HepG2 (cell line): ENCODE measurements around the gene TM4SF1. TPM values are rescaled to one million over a fixed set of nuclear protein-coding genes. Genes with fewer than 3 reads are reported as not detected.

Experiments used
- ATAC-seq: fragments of 200-7000 bp; cut with Tn5 transposase; 3 replicates; pipeline ENCODE4 v1.9.1; 2020; ENCODE audit warnings: mild to moderate bottlenecking, moderate library complexity
- Bru-seq: library from RNA; stranded (reverse); fragments of 400-500 nt; gene quantifications from one replicate; lab custom pipeline; 2021; lab: Mats Ljungman, UMichigan
- BruChase-seq, 2 experiments: library from RNA; stranded (reverse); fragments of 400-500 nt; gene quantifications; one replicate each; lab custom pipeline; 2021; lab: Mats Ljungman, UMichigan
- BruUV-seq: library from RNA; stranded (reverse); fragments of 400-500 nt; replicated peaks from 2 replicates; lab custom pipeline; 2021; lab: Mats Ljungman, UMichigan
- CTCF ChIA-PET: fragments of 300-600 bp; formaldehyde crosslinking; extraction: SDS; loops from one replicate; lab custom pipeline; 2021; ENCODE audit warnings: low total read pairs, inconsistent platforms, low intra/inter-chr PET ratio; lab: Yijun Ruan, JAX
- POLR2A ChIA-PET: fragments of 350-600 bp; sonication (Branson Sonifier 250); formaldehyde crosslinking; loops from one replicate; lab custom pipeline; 2020; ENCODE audit warnings: antibody characterized with exemption, inconsistent platforms; lab: Yijun Ruan, JAX
- DNase-seq: peaks from one replicate; pipeline ENCODE4 v3.0.0-alpha.2; 2015; ENCODE audit warnings: low spot score
- FAIRE-seq: peaks from 3 replicates; lab custom pipeline; 2011; peaks lifted over from hg19 to GRCh38; lab: Jason Lieb, UNC
- H2AFZ ChIP-seq: one replicate; pipeline ENCODE4 v1.6.1; 2011; ENCODE audit warnings: low read length, inconsistent platforms
- H3K27ac ChIP-seq: fragments of 300-600 bp; 3 replicates; pipeline ENCODE4 v1.8.0; 2011; ENCODE audit warnings: mixed run types, mild to moderate bottlenecking, mixed read lengths, low read length, inconsistent platforms; ENCODE audit not compliant: insufficient read depth; ENCODE audit errors: extremely low read length
- H3K27me3 ChIP-seq, 2 experiments: fragments of 200-600 bp in 1 of 2; 2 replicates in 1 of 2; 3 replicates in 1 of 2; pipeline versions ENCODE4 v1.6.0 to v1.8.0; 2011; ENCODE audit warnings: low read length in 2 of 2, mild to moderate bottlenecking in 2 of 2, moderate library complexity in 2 of 2, inconsistent platforms in 1 of 2; ENCODE audit not compliant: insufficient read depth in 2 of 2, control insufficient read depth in 1 of 2
- H3K36me3 ChIP-seq, 2 experiments: fragments of 200-600 bp in 1 of 2; replicated peaks in 1 of 2; 2 replicates in 1 of 2; 3 replicates in 1 of 2; pipeline versions ENCODE4 v1.5.1 to v1.8.0; 2011; ENCODE audit warnings: low read length in 2 of 2, inconsistent platforms in 1 of 2; ENCODE audit not compliant: insufficient read depth in 2 of 2, control insufficient read depth in 1 of 2
- H3K4me1 ChIP-seq: 2 replicates; pipeline ENCODE4 v1.5.1; 2012; ENCODE audit warnings: low read length, inconsistent platforms; ENCODE audit not compliant: insufficient read depth
- H3K4me2 ChIP-seq: 2 replicates; pipeline ENCODE4 v1.6.0; 2011; ENCODE audit warnings: low read depth, low read length, inconsistent platforms
- H3K4me3 ChIP-seq, 3 experiments: fragments of 200-600 bp in 1 of 3; sonication (generic), shearing (Covaris generic) in 1 of 3; replicated peaks in 1 of 3; 2 replicates each; pipeline ENCODE4 v1.5.1; 2011 to 2016; ENCODE audit warnings: low read length in 3 of 3, inconsistent platforms in 2 of 3, low read depth in 2 of 3, mild to moderate bottlenecking in 2 of 3, control low read depth in 1 of 3, mixed read lengths in 1 of 3; ENCODE audit not compliant: insufficient read depth in 1 of 3
- H3K79me2 ChIP-seq: one replicate; pipeline ENCODE4 v1.6.1; 2011; ENCODE audit warnings: low read length, inconsistent platforms; ENCODE audit not compliant: insufficient read depth
- H3K9ac ChIP-seq: 2 replicates; pipeline ENCODE4 v1.6.0; 2011; ENCODE audit warnings: mild to moderate bottlenecking, low read depth, low read length, inconsistent platforms; ENCODE audit not compliant: insufficient read depth
- H3K9me3 ChIP-seq: 2 replicates; pipeline ENCODE4 v1.5.1; 2012; ENCODE audit warnings: mild to moderate bottlenecking, low read length
- H4K20me1 ChIP-seq: 2 replicates; pipeline ENCODE4 v1.6.0; 2011; ENCODE audit warnings: inconsistent platforms, mild to moderate bottlenecking, low read length, moderate library complexity; ENCODE audit not compliant: insufficient read depth
- ATF6 ChIP-seq: sonication (generic); formaldehyde crosslinking; conservative IDR thresholded peaks from 2 replicates; pipeline ENCODE4 v1.4.0; 2020; ENCODE audit warnings: missing genetic modification reagents
- CEBPB ChIP-seq: IDR thresholded peaks from 2 replicates; pipeline ENCODE4 v1.6.1; 2011; ENCODE audit warnings: low read depth, low read length, improper control_type of control experiment, borderline replicate concordance
- ETV6 ChIP-seq: sonication (generic); formaldehyde crosslinking; conservative IDR thresholded peaks from 2 replicates; pipeline ENCODE4 v1.4.0; 2020; ENCODE audit warnings: missing genetic modification reagents
- FOXJ3 ChIP-seq: sonication (generic); formaldehyde crosslinking; IDR thresholded peaks from 2 replicates; pipeline ENCODE4 v1.4.0; 2020; ENCODE audit warnings: missing genetic modification reagents, mild to moderate bottlenecking, borderline replicate concordance
- NCOA5 ChIP-seq: sonication (generic); formaldehyde crosslinking; IDR thresholded peaks from 2 replicates; pipeline ENCODE4 v1.4.0; 2020; ENCODE audit warnings: missing genetic modification reagents
- NR2F2 ChIP-seq: IDR thresholded peaks from 2 replicates; pipeline ENCODE4 v1.6.1; 2012; ENCODE audit warnings: low read depth, inconsistent platforms, borderline replicate concordance
- SAFB2 ChIP-seq: sonication (generic); formaldehyde crosslinking; IDR thresholded peaks from 2 replicates; pipeline ENCODE4 v1.5.1; 2020; ENCODE audit warnings: missing genetic modification reagents, low read depth, mild to moderate bottlenecking, borderline replicate concordance
- ZFAT ChIP-seq: sonication (generic); formaldehyde crosslinking; conservative IDR thresholded peaks from 2 replicates; pipeline ENCODE4 v1.8.1; 2023; ENCODE audit warnings: missing genetic modification reagents, inconsistent platforms
- ZNF556 ChIP-seq: sonication (generic); formaldehyde crosslinking; IDR thresholded peaks from 2 replicates; pipeline ENCODE4 v1.4.0; 2020; ENCODE audit warnings: mild to moderate bottlenecking, missing genetic modification reagents, borderline replicate concordance
- WGBS: methylation state at CpG from one replicate; pipeline ENCODE4 v1.1.6; 2017; ENCODE audit warnings: low lambda C conversion rate; 5-methylcytosine and 5-hydroxymethylcytosine counted together
- in situ Hi-C: cut with HindIII; loops from 2 replicates; pipeline ENCODE4 v1.10.0; 2017; ENCODE audit warnings: low pct_unique_long_range_greater_than_20kb; ENCODE audit not compliant: extremely low pct_ligation_motif_present
- intact Hi-C: fragments of 100-400 bp; cut with micrococcal nuclease; formaldehyde crosslinking; loops from one replicate; pipeline ENCODE4 v1.10.0; 2022; ENCODE audit not compliant: unreplicated experiment
- long read RNA-seq, 2 experiments: library from RNA in 1 of 2; library from polyadenylated mRNA in 1 of 2; stranded (forward) in 1 of 2; unstranded in 1 of 2; transcript quantifications; one replicate each; pipeline ENCODE4 v2.0.0, GENCODE V29; 2019 to 2022
- polyA minus RNA-seq, 3 experiments: library from RNA; depleted of rRNA, polyadenylated mRNA; stranded (reverse); fragments of >200 nt; gene quantifications; 2 replicates each; pipeline ENCODE4 v1.2.3, GENCODE V29; 2011; ENCODE audit warnings: low replicate concordance in 1 of 3
- polyA plus RNA-seq, 8 experiments: library from polyadenylated mRNA; depleted of rRNA in 3 of 8; stranded (reverse) in 7 of 8; unstranded in 1 of 8; fragments of >200 nt; fragmentation: Illumina TruSeq in 4 of 8; extraction: Trizol in 4 of 8; gene quantifications; 2 replicates each; pipeline versions ENCODE4 v1.2.1 to v1.2.3, GENCODE V29; 2011 to 2016; ENCODE audit warnings: low read depth in 4 of 8, missing spikeins in 1 of 8, mixed read lengths in 1 of 8; ENCODE audit not compliant: insufficient read depth in 1 of 8
- total RNA-seq, 5 experiments: library from RNA; depleted of rRNA; stranded (reverse); fragments of >200 nt; fragmentation: Illumina TruSeq; extraction: Trizol; gene quantifications; 2 replicates each; pipeline ENCODE4 v1.2.3, GENCODE V29; 2016; ENCODE audit warnings: low read depth in 1 of 5
- TF ChIP-seq, protein P1 (sequence below): sonication (generic); formaldehyde crosslinking; IDR thresholded peaks from 2 replicates; pipeline ENCODE4 v1.8.1; 2022; ENCODE audit warnings: low read depth, mild to moderate bottlenecking, missing genetic modification reagents

Gene TM4SF1
- total RNA-seq (2016; rRNA removed; fragmentation: Illumina TruSeq; extraction: Trizol) (226 and 431 TPM in 2 replicates), polyA plus RNA-seq (2011; rRNA removed) (1,198 and 1,359 TPM in 2 replicates), polyA minus RNA-seq (2011; rRNA and poly(A)+ RNA removed; ENCODE audit: low replicate concordance) (1,057 and 2,299 TPM in 2 replicates), Bru-seq, nascent RNA (percentile 100 among the genes with signal in this experiment), BruChase-seq, experiment 1, labeled RNA remaining after a 6-hour chase (percentile 100 among the genes with signal in this experiment), BruChase-seq, experiment 2, labeled RNA remaining after a 2-hour chase (percentile 99 among the genes with signal in this experiment)
- total RNA-seq (2016; cell fraction: cytosol; rRNA removed; fragmentation: Illumina TruSeq; extraction: Trizol; ENCODE audit: low read depth) = 208 and 219 TPM in 2 replicates
- 231 and 434 TPM in 2 replicates for total RNA-seq (2016; cell fraction: insoluble cytoplasmic fraction; rRNA removed; fragmentation: Illumina TruSeq; extraction: Trizol)
- total RNA-seq (2016; cell fraction: membrane; rRNA removed; fragmentation: Illumina TruSeq; extraction: Trizol) = 245 and 253 TPM in 2 replicates
- total RNA-seq (2016; cell fraction: nucleus; rRNA removed; fragmentation: Illumina TruSeq; extraction: Trizol) = 420 and 443 TPM in 2 replicates
- polyA plus RNA-seq (2011; cell fraction: cytosol; rRNA removed) = 1,424 and 1,669 TPM in 2 replicates
- polyA plus RNA-seq (2011; cell fraction: nucleus; rRNA removed) = 327 and 438 TPM in 2 replicates
- 451 and 486 TPM in 2 replicates for polyA plus RNA-seq (2012)
- 115 and 136 TPM in 2 replicates for polyA plus RNA-seq (2016; cell fraction: cytosol; fragmentation: Illumina TruSeq; extraction: Trizol; ENCODE audit: low read depth)
- polyA plus RNA-seq (2016; cell fraction: insoluble cytoplasmic fraction; fragmentation: Illumina TruSeq; extraction: Trizol; ENCODE audit: low read depth) = 218 and 233 TPM in 2 replicates
- polyA plus RNA-seq (2016; cell fraction: membrane; fragmentation: Illumina TruSeq; extraction: Trizol; ENCODE audit: low read depth) = 148 and 158 TPM in 2 replicates
- 564 and 601 TPM in 2 replicates for polyA plus RNA-seq (2016; cell fraction: nucleus; fragmentation: Illumina TruSeq; extraction: Trizol; ENCODE audit: insufficient read depth, low read depth)
- 560 and 611 TPM in 2 replicates for polyA minus RNA-seq (2011; cell fraction: cytosol; rRNA and poly(A)+ RNA removed)
- polyA minus RNA-seq (2011; cell fraction: nucleus; rRNA and poly(A)+ RNA removed) = 379 and 448 TPM in 2 replicates
- long read RNA-seq, experiment 1, transcript TM4SF1-201 (5 exons, 1,771 nt) = major isoform, 823 of 852 reads
- long read RNA-seq, experiment 1, partial matches to known transcripts = 19 of 852 reads
- long read RNA-seq, experiment 1, other reads (novel, unspliced or antisense) = 10 of 852 reads
- long read RNA-seq, experiment 2, transcript TM4SF1-201 (5 exons, 1,771 nt) = major isoform, 792 of 1,356 reads
- long read RNA-seq, experiment 2, partial matches to known transcripts = 40 of 1,356 reads
- long read RNA-seq, experiment 2, other reads (novel, unspliced or antisense) = 522 of 1,356 reads

- no peaks in the 10 kb centered on the region for H3K9me3 ChIP-seq
- no peak within 1 kb of the TSS for H2AFZ ChIP-seq
- peak; percentile 91 for ATAC-seq
- peak within 1 kb of the TSS; percentile 96 for H3K4me2 ChIP-seq
- peaks cover 7 to 31% of the 10 kb centered on the region in 2 experiments for H3K36me3 ChIP-seq
- peaks cover 68% of the 10 kb centered on the region for H3K79me2 ChIP-seq
- ChIA-PET CTCF (no interaction called here), POLR2A (interaction anchor here (0.7 to 10.4 kb wide), 11 partner anchors 8 to 153 kb away, joined by 3 to 265 read pairs (median 4); no protein-coding TSS in a partner anchor)
- peak; percentile 97 for DNase-seq
- peak within 1 kb of the TSS; percentile 78 to 97 (median 82) for H3K4me3 ChIP-seq
- FAIRE-seq = peak; percentile 88
- H3K27ac ChIP-seq = peak within 1 kb of the TSS; percentile 92
- in situ Hi-C loops (no loop called here), intact Hi-C loops (loop anchor here (1.0 to 2.0 kb wide), 3 partner anchors 8 to 21 kb away; no protein-coding TSS in a partner anchor)
- peak within 1 kb of the TSS; percentile 99 for H3K9ac ChIP-seq
- peaks cover 61% of the 10 kb centered on the region for H3K4me1 ChIP-seq
- H4K20me1 ChIP-seq = peaks cover 11% of the 10 kb centered on the region; the same call in 1 of the 2 replicates
- WGBS = under 1% methylated on average over 14 of the region's 15 CpGs
- H3K27me3 ChIP-seq = peaks cover 0 to 3% of the 10 kb centered on the region in 2 experiments; a peak in 1 of 5 replicates
- BruUV-seq = TSS peak; percentile 98
- TF ChIP-seq, protein P1, sequence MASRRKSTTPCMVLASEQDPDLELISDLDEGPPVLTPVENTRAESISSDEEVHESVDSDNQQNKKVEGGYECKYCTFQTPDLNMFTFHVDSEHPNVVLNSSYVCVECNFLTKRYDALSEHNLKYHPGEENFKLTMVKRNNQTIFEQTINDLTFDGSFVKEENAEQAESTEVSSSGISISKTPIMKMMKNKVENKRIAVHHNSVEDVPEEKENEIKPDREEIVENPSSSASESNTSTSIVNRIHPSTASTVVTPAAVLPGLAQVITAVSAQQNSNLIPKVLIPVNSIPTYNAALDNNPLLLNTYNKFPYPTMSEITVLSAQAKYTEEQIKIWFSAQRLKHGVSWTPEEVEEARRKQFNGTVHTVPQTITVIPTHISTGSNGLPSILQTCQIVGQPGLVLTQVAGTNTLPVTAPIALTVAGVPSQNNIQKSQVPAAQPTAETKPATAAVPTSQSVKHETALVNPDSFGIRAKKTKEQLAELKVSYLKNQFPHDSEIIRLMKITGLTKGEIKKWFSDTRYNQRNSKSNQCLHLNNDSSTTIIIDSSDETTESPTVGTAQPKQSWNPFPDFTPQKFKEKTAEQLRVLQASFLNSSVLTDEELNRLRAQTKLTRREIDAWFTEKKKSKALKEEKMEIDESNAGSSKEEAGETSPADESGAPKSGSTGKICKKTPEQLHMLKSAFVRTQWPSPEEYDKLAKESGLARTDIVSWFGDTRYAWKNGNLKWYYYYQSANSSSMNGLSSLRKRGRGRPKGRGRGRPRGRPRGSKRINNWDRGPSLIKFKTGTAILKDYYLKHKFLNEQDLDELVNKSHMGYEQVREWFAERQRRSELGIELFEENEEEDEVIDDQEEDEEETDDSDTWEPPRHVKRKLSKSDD (CRISPR knock-in tag) = no peak
- peak; percentile 17; the same call in 1 of the 2 replicates for TF ChIP-seq NR2F2
- TF ChIP-seq NCOA5 (CRISPR knock-in tag) = no peak
- no peak for TF ChIP-seq ATF6 (CRISPR knock-in tag)
- TF ChIP-seq FOXJ3 = peak; percentile 89; the same call in 1 of the 2 replicates
- no peak for TF ChIP-seq SAFB2
- TF ChIP-seq ZNF556 (CRISPR knock-in tag) = peak; percentile 6; the same call in 1 of the 2 replicates
- TF ChIP-seq ETV6 (CRISPR knock-in tag) = peak; percentile 27; the same call in 1 of the 2 replicates
- no peak for TF ChIP-seq ZFAT (CRISPR knock-in tag)
- TF ChIP-seq CEBPB = peak; percentile 50; the same call in 1 of the 2 replicates
Measured at GRCh38 chr3:149377408-149378364, at the start of gene TM4SF1. TSS of gene TM4SF1 (minus strand) at chr3:149377649. CDS start at chr3:149377547, 102 bp downstream.
